ENCODE measurements around the gene LBX1. TPM values are rescaled to one million over a fixed set of nuclear protein-coding genes. Genes with fewer than 3 reads are reported as not detected.

LBX1 gene
- total and polyA plus RNA-seq, 2 of the 4 experiments (the other 2 are of a cell fraction): not detected

- WGBS, 2 experiments (ENCODE audit: extremely low coverage in 2 of 2, insufficient read length in 1 of 2): 4% methylated on average over 37 of the region's 68 CpGs; no CpG with 5 or more reads in 1 of the 2 experiments
- TF ChIP-seq MAFK (IDR thresholded peaks at IDR 0.05; ENCODE audit: low read depth, low read length) (no peak), CTCF (conservative IDR thresholded peaks at IDR 0.05; ENCODE audit: low read depth, low read length) (peak; percentile 39), RFX5 (IDR thresholded peaks at IDR 0.05; ENCODE audit: low read depth, low read length) (peak; percentile 46; the same call in 1 of the 2 replicates), MXI1 (IDR thresholded peaks at IDR 0.05; ENCODE audit: borderline replicate concordance, low read depth, low read length) (no peak), POLR2A (IDR thresholded peaks at IDR 0.05; ENCODE audit: low read depth, low read length) (no peak), RCOR1 (IDR thresholded peaks at IDR 0.05; ENCODE audit: insufficient replicate concordance, low read length) (no peak), CHD1 (IDR thresholded peaks at IDR 0.05; ENCODE audit: low read depth, low read length) (no peak), RAD21 (IDR thresholded peaks at IDR 0.05; ENCODE audit: low read length) (0 out of 2 replicates have a peak, but pooled peaks have one; percentile 13), SMC3 (IDR thresholded peaks at IDR 0.05; ENCODE audit: low read depth, low read length) (no peak), MAZ (IDR thresholded peaks at IDR 0.05; ENCODE audit: borderline replicate concordance, low read depth, low read length) (no peak), ELK1 (IDR thresholded peaks at IDR 0.05; ENCODE audit: borderline replicate concordance, low read depth, low read length) (no peak)
- Histone ChIP-seq H2AK9ac (replicated peaks; ENCODE audit: low read depth, low read length, poor library complexity) (no peak overlapping the region), H3K4ac (ENCODE audit: low read depth, low read length) (no peak overlapping the region), H4K8ac (ENCODE audit: low read depth in 2 of 2, low read length in 2 of 2) (no peak overlapping the region), H3K27me3 (ENCODE audit: control insufficient read depth, insufficient read depth, low read length) (peaks cover 79% of the 10 kb centered on the region), H3K14ac (replicated peaks; ENCODE audit: low read depth, low read length) (no peak overlapping the region), H3K4me3 (ENCODE audit: insufficient read depth, low read depth, low read length) (no peak overlapping the region), H3K23ac (ENCODE audit: low read depth, low read length) (no peak overlapping the region), H2AK5ac (ENCODE audit: low read depth, low read length) (no peak overlapping the region), H3K18ac (ENCODE audit: low read depth, low read length) (no peak overlapping the region), H2BK120ac (ENCODE audit: low read depth, low read length) (no peak overlapping the region), H3K79me1 (ENCODE audit: low read depth in 1 of 2, low read length in 2 of 2) (no peaks in the 10 kb centered on the region), H2BK15ac (ENCODE audit: low read depth, low read length) (no peak overlapping the region), H2BK5ac (ENCODE audit: low read depth, low read length, poor library complexity, severe bottlenecking) (no peak overlapping the region), H3K9ac (ENCODE audit: low read depth, low read length) (no peak overlapping the region), H3K27ac (ENCODE audit: insufficient read depth, low read length) (no peak overlapping the region), H4K20me1 (ENCODE audit: insufficient read depth, low read length) (peaks cover 21% of the 10 kb centered on the region), H2BK20ac (ENCODE audit: low read depth, low read length) (no peak overlapping the region), H3K56ac (ENCODE audit: extremely low read depth, insufficient read depth, low read length) (no peak overlapping the region), H4K91ac (ENCODE audit: insufficient read depth, low read depth, low read length) (no peak overlapping the region), H3K9me3 (ENCODE audit: control insufficient read depth, insufficient read depth, low read length) (peaks cover 4% of the 10 kb centered on the region), H3K4me2 (ENCODE audit: low read depth, low read length) (no peak overlapping the region), H4K5ac (ENCODE audit: low read depth, low read length) (no peak overlapping the region), H3K4me1 (ENCODE audit: control insufficient read depth, insufficient read depth, low read length) (no peaks in the 10 kb centered on the region; the same call in 1 of the 2 replicates), H3K9me1 (ENCODE audit: insufficient read depth, low read length) (0 out of 2 replicates have a peak, but pooled peaks cover 5% of the 10 kb centered on the region), H3K36me3 (ENCODE audit: control insufficient read depth, insufficient read depth, low read length) (no peaks in the 10 kb centered on the region), H2AFZ (replicated peaks; ENCODE audit: low read length, poor library complexity) (peak overlapping the region; percentile 2)
- BruUV-seq (replicated peaks): no TSS peak
- dilution Hi-C loops (cut with HindIII; ENCODE audit: low sequenced_read_pairs, unreplicated experiment) (no loop called here), intact Hi-C loops (cut with micrococcal nuclease) (no loop called here), in situ Hi-C loops (cut with MboI; ENCODE audit: low sequenced_read_pairs) (loop anchor here (10.0 kb wide), 1 partner anchor 227 kb away; no protein-coding TSS in a partner anchor)
- ChIA-PET CTCF (interaction anchor here (0.7 to 1.0 kb wide), 2 partner anchors 71 to 249 kb away, joined by 3 to 5 read pairs; no protein-coding TSS in a partner anchor), POLR2A (ENCODE audit: unreplicated experiment) (no interaction called here)
- DNase-seq (peak; percentile 36), ATAC-seq (ENCODE audit: low read depth) (no peak; the same call in 1 of the 2 replicates)
These were observed 11.6 kb downstream of the LBX1 start for GRCh38 chr10:101217450-101218281.

Data from IMR-90 (cell line).